ENCODE data around the gene ABAT.

DNA sequence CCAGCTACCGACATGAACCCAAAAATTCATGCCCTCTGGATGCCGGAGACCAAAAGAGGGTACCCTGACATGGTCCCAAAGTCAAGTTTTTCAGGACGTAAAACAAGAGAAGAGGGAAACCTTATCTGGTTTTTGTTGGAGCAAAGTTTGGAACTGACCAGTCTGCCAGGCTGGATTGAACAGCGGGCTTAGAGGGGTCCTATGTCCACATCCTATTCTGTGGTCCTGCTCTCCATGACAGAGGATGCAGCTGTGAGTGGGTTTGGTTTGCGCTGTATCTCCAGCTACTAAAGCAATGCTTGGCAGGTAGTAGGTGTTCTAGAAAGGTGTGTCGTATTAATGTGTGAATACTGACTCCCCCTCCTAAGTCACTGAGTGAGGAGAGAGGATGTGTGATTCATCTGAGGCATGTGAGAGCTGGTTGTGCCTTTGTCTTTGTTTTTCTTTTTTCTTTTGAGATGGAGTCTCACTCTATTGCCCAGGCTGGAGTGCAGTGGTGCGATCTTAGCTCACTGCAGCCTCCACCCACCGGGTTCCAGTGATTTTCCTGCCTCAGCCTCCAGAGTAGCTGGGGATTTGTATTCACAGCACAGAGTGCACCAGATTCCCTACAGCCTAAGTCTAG is 154.2 kb downstream of the ABAT start:
- TF ChIP-seq, protein P1, sequence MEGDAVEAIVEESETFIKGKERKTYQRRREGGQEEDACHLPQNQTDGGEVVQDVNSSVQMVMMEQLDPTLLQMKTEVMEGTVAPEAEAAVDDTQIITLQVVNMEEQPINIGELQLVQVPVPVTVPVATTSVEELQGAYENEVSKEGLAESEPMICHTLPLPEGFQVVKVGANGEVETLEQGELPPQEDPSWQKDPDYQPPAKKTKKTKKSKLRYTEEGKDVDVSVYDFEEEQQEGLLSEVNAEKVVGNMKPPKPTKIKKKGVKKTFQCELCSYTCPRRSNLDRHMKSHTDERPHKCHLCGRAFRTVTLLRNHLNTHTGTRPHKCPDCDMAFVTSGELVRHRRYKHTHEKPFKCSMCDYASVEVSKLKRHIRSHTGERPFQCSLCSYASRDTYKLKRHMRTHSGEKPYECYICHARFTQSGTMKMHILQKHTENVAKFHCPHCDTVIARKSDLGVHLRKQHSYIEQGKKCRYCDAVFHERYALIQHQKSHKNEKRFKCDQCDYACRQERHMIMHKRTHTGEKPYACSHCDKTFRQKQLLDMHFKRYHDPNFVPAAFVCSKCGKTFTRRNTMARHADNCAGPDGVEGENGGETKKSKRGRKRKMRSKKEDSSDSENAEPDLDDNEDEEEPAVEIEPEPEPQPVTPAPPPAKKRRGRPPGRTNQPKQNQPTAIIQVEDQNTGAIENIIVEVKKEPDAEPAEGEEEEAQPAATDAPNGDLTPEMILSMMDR (IDR thresholded peaks at IDR 0.05) = no peak
- TF ChIP-seq ZFX (IDR thresholded peaks at IDR 0.05; ENCODE audit: borderline replicate concordance) = no peak
